Heart left ventricle (tissue), 13 donors: ENCODE measurements around the gene NT5C2.

Experiments used
- CTCF ChIP-seq, 12 donors: fragments of 200-600 bp; sonication (generic) in 4 of 12; IDR thresholded peaks; one replicate each; pipeline versions ENCODE4 v1.5.0 to v1.8.0; 2018 to 2022; ENCODE audit warnings: antibody characterized with exemption in 12 of 12, mild to moderate bottlenecking in 5 of 12
- POLR2A ChIP-seq, 2 donors: fragments of 450-650 bp; IDR thresholded peaks; one replicate each; pipeline ENCODE4 v1.6.1; 2017; ENCODE audit warnings: antibody characterized with exemption in 2 of 2, mild to moderate bottlenecking in 2 of 2, moderate library complexity in 2 of 2
- donor health status: ischemic (EF 13 %, LVEDD 7.1; RV severe dilation, severe dysfunction).
- donor health status: DM: no; HTN: yes; CAD: no.
- donor health status: DM: no; HTN: no; CAD: no.
- donor health status: ischemic (EF 25% LVEDD 6.9; RV normal size, moderate dysfunction).
- donor health status: ischemic (EF 25% LVEDD 5.7; RV mildly dilated, moderate dysfunction).
- donor health status: ischemic (EF 35%, LVEDD 5.7; RV mildly dilated, moderate dysfunction).
- donor health status: nonischemic (EF 11% LVEDD 7.7; RV severe dilation, severe dysfunction).
- donor health status: DM: yes; HTN: yes; CAD: no.
- donor health status: PGD.
- donor health status: ischemic (EF 29% LVEDD 5.4; RV normal size, mild dysfunction).
- donor health status: nonischemic (EF 23%, LVEDD 6.1; RV moderate dilation, normal function).

GRCh38 chr10:103188853-103189252 lies 4.2 kb downstream of the NT5C2 start:
- TF ChIP-seq POLR2A (IDR thresholded peaks at IDR 0.05): no peak
- TF ChIP-seq CTCF (IDR thresholded peaks at IDR 0.05): no peak
